Common myeloid progenitor, CD34-positive (primary cell): ENCODE measurements around the gene SFXN5.

ENCODE experiments used
- CTCF ChIA-PET: fragments of 350-600 bp; sonication (Branson Sonifier 250); formaldehyde crosslinking; loops from one replicate; lab custom pipeline; 2021; ENCODE audit warnings: antibody characterized with exemption; lab: Charles Lee
- POLR2A ChIA-PET: fragments of 350-600 bp; sonication (Branson Sonifier 250); formaldehyde crosslinking; loops from one replicate; lab custom pipeline; 2021; ENCODE audit warnings: antibody characterized with exemption; lab: Charles Lee
- DNase-seq, 3 donors: peaks; one replicate each; pipeline versions ENCODE4 v3.0.0 to v3.0.0-alpha.2; 2013
- H3K27ac ChIP-seq, 2 experiments: 1 replicate in 1 of 2; 2 replicates in 1 of 2; pipeline ENCODE4 v1.7.0; 2013; ENCODE audit warnings: inconsistent platforms in 2 of 2, low read length in 2 of 2, mild to moderate bottlenecking in 2 of 2, low read depth in 1 of 2, moderate library complexity in 1 of 2; ENCODE audit not compliant: severe bottlenecking in 2 of 2, insufficient read depth in 1 of 2, poor library complexity in 1 of 2
- H3K27me3 ChIP-seq, 5 experiments: replicated peaks in 2 of 5; 1 replicate in 3 of 5; 2 replicates in 2 of 5; pipeline versions ENCODE4 v1.6.1 to v1.7.0; 2013; ENCODE audit warnings: low read length in 4 of 5, mild to moderate bottlenecking in 2 of 5, moderate library complexity in 2 of 5, inconsistent platforms in 1 of 5; ENCODE audit not compliant: insufficient read depth in 5 of 5, control insufficient read depth in 4 of 5
- H3K36me3 ChIP-seq, 4 experiments: 1 replicate in 2 of 4; 2 replicates in 2 of 4; pipeline versions ENCODE4 v1.6.1 to v1.7.0; 2013; ENCODE audit warnings: low read length in 3 of 4, control low read depth in 1 of 4, mild to moderate bottlenecking in 1 of 4; ENCODE audit not compliant: control insufficient read depth in 4 of 4, insufficient read depth in 4 of 4
- H3K4me1 ChIP-seq, 4 experiments: 1 replicate in 3 of 4; 2 replicates in 1 of 4; pipeline versions ENCODE4 v1.6.1 to v1.7.1; 2013; ENCODE audit warnings: low read length in 3 of 4, mild to moderate bottlenecking in 3 of 4, control low read depth in 1 of 4, inconsistent platforms in 1 of 4, moderate library complexity in 1 of 4; ENCODE audit not compliant: control insufficient read depth in 4 of 4, insufficient read depth in 4 of 4; ENCODE audit errors: control extremely low read depth in 1 of 4
- H3K4me3 ChIP-seq, 7 experiments: 1 replicate in 4 of 7; 2 replicates in 3 of 7; pipeline versions ENCODE4 v1.5.1 to v1.7.0; 2013; ENCODE audit warnings: mild to moderate bottlenecking in 7 of 7, low read length in 6 of 7, moderate library complexity in 6 of 7, inconsistent platforms in 2 of 7, low read depth in 2 of 7, control low read depth in 1 of 7; ENCODE audit not compliant: insufficient read depth in 4 of 7, control insufficient read depth in 1 of 7; ENCODE audit errors: extremely low read depth in 1 of 7
- H3K9me3 ChIP-seq, 5 experiments: 1 replicate in 4 of 5; 2 replicates in 1 of 5; pipeline versions ENCODE4 v1.6.1 to v1.7.1; 2013; ENCODE audit warnings: low read length in 4 of 5, mild to moderate bottlenecking in 2 of 5, inconsistent platforms in 1 of 5, low read depth in 1 of 5, moderate library complexity in 1 of 5; ENCODE audit not compliant: control insufficient read depth in 4 of 5, insufficient read depth in 2 of 5; ENCODE audit errors: control extremely low read depth in 1 of 5
- WGBS: methylation state at CpG from one replicate; pipeline ENCODE4 v1.1.5; 2013; ENCODE audit not compliant: insufficient coverage; 5-methylcytosine and 5-hydroxymethylcytosine counted together

The SFXN5 gene

DNA sequence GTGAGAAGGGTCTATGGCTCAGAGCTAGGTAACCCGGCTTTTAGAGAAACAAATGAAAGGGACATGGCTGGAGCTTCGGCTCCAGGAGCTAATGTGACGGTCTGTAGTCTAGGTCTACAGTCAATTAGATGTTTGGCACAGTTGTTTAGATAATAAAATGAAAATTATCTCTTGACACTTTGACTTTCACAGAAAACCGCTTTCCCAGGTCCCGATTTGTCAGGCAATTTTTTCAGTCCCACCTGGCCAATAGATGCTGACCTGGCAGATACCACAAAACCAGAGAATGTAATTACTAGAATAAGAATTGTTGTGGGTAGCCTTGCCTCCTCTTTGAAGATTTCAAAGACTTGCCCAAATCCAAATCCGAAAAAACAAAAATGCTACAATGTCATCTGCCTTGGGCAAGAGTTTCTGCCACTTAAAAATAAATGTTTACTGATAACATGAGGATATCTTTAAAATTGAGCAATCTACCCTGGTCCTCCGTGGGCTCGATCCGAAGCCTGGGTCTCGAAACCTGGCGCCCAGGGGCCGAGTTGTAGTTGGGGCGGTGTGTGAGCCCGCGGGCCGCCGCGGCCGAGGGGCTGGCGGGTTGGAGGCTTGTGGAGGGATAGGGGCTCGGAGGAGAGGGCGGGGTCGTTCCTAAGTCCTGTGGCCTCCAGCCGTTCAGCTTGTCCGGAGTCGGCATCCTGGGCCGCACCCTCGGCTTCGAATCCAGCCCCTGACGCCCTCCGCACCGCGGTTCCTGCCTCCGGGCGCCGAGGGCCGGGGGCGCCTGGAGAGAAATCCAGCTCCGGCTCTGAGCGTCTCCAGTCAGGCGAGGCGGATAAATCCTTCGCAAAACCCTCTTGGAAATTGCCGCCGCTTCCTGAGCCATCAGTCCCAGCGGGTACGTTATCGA is 151.8 kb downstream of the SFXN5 start:
- peak in 1 of 3 donors; percentile 19 for DNase-seq
- 8% methylated on average over 42 of the region's 48 CpGs for WGBS
- POLR2A ChIA-PET: no interaction called here

GRCh38 chr2:72917877-72918553 is 153.5 kb downstream of the SFXN5 start:
- Histone ChIP-seq H3K4me3 (peak overlapping the region in 3 of 7 experiments; percentile 21 to 54 (median 48)), H3K27me3 (peaks cover 16 to 99% (median 74%) of the 10 kb centered on the region in 5 experiments), H3K27ac (no peak overlapping the region), H3K4me1 (peaks cover 0 to 48% (median 36%) of the 10 kb centered on the region in 4 experiments), H3K36me3 (no peaks in the 10 kb centered on the region), H3K9me3 (no peaks in the 10 kb centered on the region)
- CTCF ChIA-PET: interaction anchor here (1.5 to 2.2 kb wide), 3 partner anchors 8 to 28 kb away, joined by 4 to 5 read pairs (median 4); no protein-coding TSS in a partner anchor
- WGBS: under 1% methylated on average over 79 of the region's 89 CpGs
- POLR2A ChIA-PET: no interaction called here
- peak in 1 of 3 donors; percentile 42 for DNase-seq

More for the DNA sequence above, 151.8 kb downstream of the SFXN5 start:
- H3K27ac ChIP-seq: no peak overlapping the region
- CTCF ChIA-PET: interaction anchor here (1.0 kb wide), 1 partner anchor 8 kb away, joined by 3 read pairs; no protein-coding TSS in a partner anchor
- H3K4me3 ChIP-seq: peak overlapping the region in 3 of 7 experiments; percentile 36 to 56 (median 53)
- H3K4me1 ChIP-seq: peaks cover 0 to 60% (median 49%) of the 10 kb centered on the region in 4 experiments
- no peaks in the 10 kb centered on the region for H3K9me3 ChIP-seq
- no peaks in the 10 kb centered on the region for H3K36me3 ChIP-seq
- H3K27me3 ChIP-seq: peaks cover 9 to 99% (median 70%) of the 10 kb centered on the region in 5 experiments

- H3K9me3 ChIP-seq: no peaks in the 10 kb centered on the region
- CTCF ChIA-PET: interaction anchor here (1.1 to 2.2 kb wide), 5 partner anchors 9 to 30 kb away, joined by 3 to 6 read pairs (median 4); partner anchors contain the start of gene SPR
- POLR2A ChIA-PET: no interaction called here
- peak within 1 kb of the TSS in 5 of 7 experiments; percentile 23 to 66 (median 56) for H3K4me3 ChIP-seq
- no peak within 1 kb of the TSS for H3K27ac ChIP-seq
- no peaks in the 10 kb centered on the region for H3K36me3 ChIP-seq
- peaks cover 17 to 98% (median 67%) of the 10 kb centered on the region in 5 experiments for H3K27me3 ChIP-seq
- DNase-seq: peak; percentile 34 to 65 (median 57)
- H3K4me1 ChIP-seq: peaks cover 0 to 48% (median 36%) of the 10 kb centered on the region in 4 experiments
- whole genome bisulfite sequencing: 0% methylated on average over 41 of the region's 82 CpGs
Measured at GRCh38 chr2:72917138-72917876, 154.2 kb downstream of the SFXN5 start, which contains the start of gene EMX1. Gene EMX1 (plus strand): TSS chr2:72917519. CDS start chr2:72917853, 334 bp downstream.

DNA sequence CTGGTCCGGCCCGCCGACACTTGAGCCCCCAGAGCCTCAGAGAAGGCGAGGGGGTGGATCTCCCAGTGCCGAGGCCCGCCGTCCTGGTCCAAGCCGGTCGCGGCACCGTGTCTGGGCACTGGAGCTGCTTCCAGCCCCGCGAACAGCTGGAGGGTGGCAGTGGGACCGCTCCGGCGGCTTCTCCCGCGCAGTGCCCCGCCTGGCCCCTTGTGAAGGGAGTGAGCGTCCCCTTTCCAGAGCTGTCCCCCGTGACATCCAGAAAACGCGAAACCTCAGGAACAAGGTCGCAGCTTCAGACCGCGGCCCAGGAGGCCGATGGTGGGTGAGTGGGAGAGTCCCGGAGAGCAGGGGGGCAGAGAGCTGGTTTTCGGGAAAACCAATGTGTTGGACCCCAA is 154.8 kb downstream of the SFXN5 start:
- ChIA-PET POLR2A (no interaction called here), CTCF (interaction anchor here (1.1 to 2.2 kb wide), 5 partner anchors 9 to 29 kb away, joined by 3 to 6 read pairs (median 4); partner anchors contain the start of gene SPR)
- H3K36me3 ChIP-seq: no peaks in the 10 kb centered on the region
- H3K9me3 ChIP-seq: no peaks in the 10 kb centered on the region
- peaks cover 0 to 48% (median 36%) of the 10 kb centered on the region in 4 experiments for H3K4me1 ChIP-seq
- WGBS: 3% methylated on average over 22 of the region's 29 CpGs
- H3K27ac ChIP-seq: no peak overlapping the region
- no peak for DNase-seq
- peak overlapping the region in 5 of 7 experiments; percentile 23 to 66 (median 56) for H3K4me3 ChIP-seq
- H3K27me3 ChIP-seq: peaks cover 19 to 98% (median 64%) of the 10 kb centered on the region in 5 experiments

GRCh38 chr2:72915907-72916742 is 155.4 kb downstream of the SFXN5 start:
- ChIA-PET POLR2A (no interaction called here), CTCF (interaction anchor here (1.1 to 2.2 kb wide), 5 partner anchors 10 to 28 kb away, joined by 3 to 6 read pairs (median 4); partner anchors contain the start of gene SPR)
- DNase-seq: peak; percentile 47 to 81 (median 76)
- peaks cover 0 to 48% (median 36%) of the 10 kb centered on the region in 4 experiments for H3K4me1 ChIP-seq
- no peaks in the 10 kb centered on the region for H3K9me3 ChIP-seq
- H3K36me3 ChIP-seq: no peaks in the 10 kb centered on the region
- no peak overlapping the region for H3K27ac ChIP-seq
- WGBS: under 1% methylated on average over 80 of the region's 86 CpGs
- H3K4me3 ChIP-seq: peak overlapping the region in 4 of 7 experiments; percentile 28 to 60 (median 56)
- peaks cover 19 to 98% (median 62%) of the 10 kb centered on the region in 5 experiments for H3K27me3 ChIP-seq
